HG03432 (cell line): ENCODE results near the gene IREB2.
"Not testable (repeated sequence)": the region's sequence is repeated elsewhere in the genome, so short reads cannot be mapped to it uniquely, and the experiment has no call there.

Experiments used
- ATAC-seq: cut with Tn5 transposase; IDR thresholded peaks from one replicate; pipeline ENCODE4 v1.9.1; 2021; ENCODE audit warnings: mild to moderate bottlenecking, moderate library complexity; ENCODE audit not compliant: unreplicated experiment

IREB2 gene, protein sequence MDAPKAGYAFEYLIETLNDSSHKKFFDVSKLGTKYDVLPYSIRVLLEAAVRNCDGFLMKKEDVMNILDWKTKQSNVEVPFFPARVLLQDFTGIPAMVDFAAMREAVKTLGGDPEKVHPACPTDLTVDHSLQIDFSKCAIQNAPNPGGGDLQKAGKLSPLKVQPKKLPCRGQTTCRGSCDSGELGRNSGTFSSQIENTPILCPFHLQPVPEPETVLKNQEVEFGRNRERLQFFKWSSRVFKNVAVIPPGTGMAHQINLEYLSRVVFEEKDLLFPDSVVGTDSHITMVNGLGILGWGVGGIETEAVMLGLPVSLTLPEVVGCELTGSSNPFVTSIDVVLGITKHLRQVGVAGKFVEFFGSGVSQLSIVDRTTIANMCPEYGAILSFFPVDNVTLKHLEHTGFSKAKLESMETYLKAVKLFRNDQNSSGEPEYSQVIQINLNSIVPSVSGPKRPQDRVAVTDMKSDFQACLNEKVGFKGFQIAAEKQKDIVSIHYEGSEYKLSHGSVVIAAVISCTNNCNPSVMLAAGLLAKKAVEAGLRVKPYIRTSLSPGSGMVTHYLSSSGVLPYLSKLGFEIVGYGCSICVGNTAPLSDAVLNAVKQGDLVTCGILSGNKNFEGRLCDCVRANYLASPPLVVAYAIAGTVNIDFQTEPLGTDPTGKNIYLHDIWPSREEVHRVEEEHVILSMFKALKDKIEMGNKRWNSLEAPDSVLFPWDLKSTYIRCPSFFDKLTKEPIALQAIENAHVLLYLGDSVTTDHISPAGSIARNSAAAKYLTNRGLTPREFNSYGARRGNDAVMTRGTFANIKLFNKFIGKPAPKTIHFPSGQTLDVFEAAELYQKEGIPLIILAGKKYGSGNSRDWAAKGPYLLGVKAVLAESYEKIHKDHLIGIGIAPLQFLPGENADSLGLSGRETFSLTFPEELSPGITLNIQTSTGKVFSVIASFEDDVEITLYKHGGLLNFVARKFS

GRCh38 chr15:78437762-78438618 lies at the start of gene IREB2:
Gene IREB2, plus strand, starts transcription at chr15:78438216. Its CDS starts 122 bp downstream, at chr15:78438338.
- peak; percentile 83 for ATAC-seq

- no peak for ATAC-seq
These were observed 49.2 kb upstream of the IREB2 start for GRCh38 chr15:78388865-78389264.

DNA sequence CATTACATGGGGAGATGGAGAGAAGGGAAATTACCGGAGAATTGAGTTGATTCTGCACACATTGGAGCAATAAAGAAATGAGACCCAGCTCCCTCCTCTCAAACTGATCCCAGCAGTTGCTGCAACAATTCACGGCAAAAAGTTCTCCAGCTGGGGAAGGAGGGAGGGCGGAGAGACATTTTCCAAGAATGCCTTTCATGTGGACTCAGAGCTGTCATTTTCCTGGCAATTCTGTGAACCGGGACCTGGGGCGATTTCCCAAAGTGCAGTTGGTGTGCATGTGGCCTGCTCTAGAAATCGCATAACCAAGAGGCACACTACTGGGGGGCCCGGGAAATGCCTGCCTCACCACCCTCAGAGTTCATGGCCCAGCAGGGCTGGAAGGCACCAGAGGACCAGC lies 48.7 kb upstream of the IREB2 start:
- ATAC-seq: no peak

GRCh38 chr15:78389738-78390137 lies 48.3 kb upstream of the IREB2 start:
- no peak for ATAC-seq

- ATAC-seq: no peak
These were observed 47.8 kb upstream of the IREB2 start for GRCh38 chr15:78390242-78390641.

DNA sequence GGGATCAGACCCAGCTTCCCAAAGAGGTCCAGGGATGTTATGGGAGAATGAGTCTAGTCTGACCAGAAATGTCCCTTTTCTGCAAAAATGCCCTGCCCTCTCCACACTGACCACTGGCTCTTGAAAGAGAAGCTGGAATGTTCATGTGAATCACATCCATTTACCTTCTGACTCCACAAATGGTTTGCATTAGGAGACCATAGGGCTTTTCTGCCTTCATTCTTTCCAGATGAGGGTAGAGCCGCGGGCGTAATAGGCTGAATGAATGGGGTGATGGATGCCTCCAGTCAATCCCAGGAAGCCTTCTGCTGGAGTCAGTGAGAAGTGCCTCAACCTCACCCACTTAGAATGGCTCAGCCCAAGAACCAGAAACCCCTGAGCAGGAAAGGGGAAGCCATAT lies 47.2 kb upstream of the IREB2 start:
- no peak for ATAC-seq

DNA sequence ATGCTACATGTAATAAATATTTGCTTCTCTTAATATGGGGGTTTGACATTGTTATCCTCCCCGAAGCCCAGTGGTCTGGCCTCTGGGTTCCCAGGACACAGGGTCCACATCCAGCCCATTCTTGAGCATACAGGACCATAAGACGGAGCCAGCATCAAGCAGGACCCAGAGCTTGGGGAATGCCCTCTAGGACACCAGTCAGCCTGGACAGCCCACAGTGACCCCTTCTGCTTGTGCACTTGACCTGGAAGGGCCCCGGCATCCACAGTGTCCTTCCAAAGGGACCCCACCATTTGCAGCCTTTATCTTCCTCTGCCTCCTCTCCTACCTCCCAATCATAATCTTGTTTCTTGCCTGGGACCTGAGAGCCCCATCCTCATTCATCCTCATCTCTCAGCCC lies 46.2 kb upstream of the IREB2 start:
- ATAC-seq: no peak

DNA sequence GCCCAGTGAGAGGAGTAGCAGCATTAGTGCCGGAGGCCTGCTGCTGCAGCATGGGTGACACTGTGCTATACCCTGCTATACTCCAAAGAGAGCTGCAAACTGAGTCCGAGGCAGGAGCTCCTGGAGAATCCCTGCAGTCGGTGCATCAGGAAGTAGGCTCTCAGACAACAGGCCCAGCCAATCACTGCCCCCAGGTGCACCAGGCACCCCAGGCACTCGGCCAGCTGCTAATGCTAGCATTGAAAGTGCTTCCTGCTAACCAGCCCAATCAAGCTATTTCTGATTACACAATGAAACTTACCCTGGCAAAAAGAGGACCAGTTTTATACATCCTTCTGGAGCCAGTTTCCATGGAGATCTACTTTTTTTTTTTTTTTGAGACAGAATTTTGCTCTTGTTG lies 45.6 kb upstream of the IREB2 start:
- ATAC-seq: no peak

- ATAC-seq: no peak
These were observed 44.9 kb upstream of the IREB2 start for GRCh38 chr15:78393137-78393536.

GRCh38 chr15:78394026-78394425 lies 44.0 kb upstream of the IREB2 start:
- ATAC-seq: no peak

- no peak for ATAC-seq
These were observed 42.9 kb upstream of the IREB2 start for GRCh38 chr15:78394981-78395616.

GRCh38 chr15:78396186-78396814 lies 41.7 kb upstream of the IREB2 start:
- no peak for ATAC-seq

- ATAC-seq: no peak
These were observed 41.0 kb upstream of the IREB2 start for GRCh38 chr15:78396976-78397375.

GRCh38 chr15:78397382-78397781 lies 40.6 kb upstream of the IREB2 start:
- ATAC-seq: no peak

- no peak for ATAC-seq
These were observed 39.8 kb upstream of the IREB2 start for GRCh38 chr15:78398076-78398825.

- no peak for ATAC-seq
These were observed 38.9 kb upstream of the IREB2 start for GRCh38 chr15:78399091-78399490.

- ATAC-seq: no peak
These were observed 35.9 kb upstream of the IREB2 start for GRCh38 chr15:78402061-78402610.

- no peak for ATAC-seq
These were observed 33.9 kb upstream of the IREB2 start for GRCh38 chr15:78404125-78404524.

DNA sequence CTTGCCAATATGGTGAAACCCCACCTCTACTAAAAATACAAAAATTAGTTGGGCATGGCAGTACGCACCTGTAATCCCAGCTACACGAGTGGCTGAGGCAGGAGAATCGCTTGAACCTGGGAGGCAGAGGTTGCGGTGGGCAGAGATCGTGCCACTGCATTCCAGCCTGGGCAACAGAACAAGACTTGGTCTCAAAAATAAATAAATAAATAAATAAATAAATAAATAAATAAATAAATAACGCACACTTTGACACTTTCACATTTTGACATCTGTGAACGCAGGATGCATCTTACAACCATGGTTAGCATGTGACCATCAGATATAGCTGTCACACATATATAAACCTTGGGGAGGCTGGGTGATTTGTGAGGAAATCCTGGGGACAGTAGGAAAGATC lies 33.2 kb upstream of the IREB2 start:
- ATAC-seq: not testable (repeated sequence)
